GM20000 (cell line): ENCODE measurements around the gene AXL.

Source experiments
- DNase-seq: peaks from one replicate; pipeline ENCODE4 v3.0.0; 2012; ENCODE audit warnings: low spot score
- CTCF ChIP-seq: IDR thresholded peaks from 2 replicates; pipeline ENCODE4 v1.5.1; 2012; ENCODE audit warnings: mild to moderate bottlenecking, control low read depth; ENCODE audit errors: extremely low read depth, missing control alignments

The AXL gene

GRCh38 chr19:41217741-41218140 is 1.3 kb upstream of the AXL start:
- DNase-seq = no peak
- no peak for TF ChIP-seq CTCF

- DNase-seq = no peak
- no peak for TF ChIP-seq CTCF
Measured at GRCh38 chr19:41218249-41218614, 791 bp upstream of the AXL start.

- no peak for TF ChIP-seq CTCF
- no peak for DNase-seq
Measured at GRCh38 chr19:41219924-41220567, 1.0 kb downstream of the AXL start.

GRCh38 chr19:41220811-41221210 is 1.8 kb downstream of the AXL start:
- no peak for TF ChIP-seq CTCF
- no peak for DNase-seq

GRCh38 chr19:41221514-41222205 is 2.6 kb downstream of the AXL start:
- no peak for TF ChIP-seq CTCF
- DNase-seq = peak; percentile 20

- TF ChIP-seq CTCF = no peak
Measured at GRCh38 chr19:41222240-41222639, 3.2 kb downstream of the AXL start.

GRCh38 chr19:41223431-41224234 is 4.6 kb downstream of the AXL start:
- peak; percentile 21 for DNase-seq
- TF ChIP-seq CTCF = no peak

More at GRCh38 chr19:41222240-41222639, 3.2 kb downstream of the AXL start:
- DNase-seq = no peak
